Right ventricle myocardium inferior (tissue), 1 donor: ENCODE results near the gene RAB8A. TPM values are rescaled to one million over a fixed set of nuclear protein-coding genes. Genes with fewer than 3 reads are reported as not detected.

ENCODE experiments used
- ATAC-seq: fragments of 200-7000 bp; cut with Tn5 transposase; one replicate; pipeline ENCODE4 v1.9.1; 2020; ENCODE audit warnings: mild to moderate bottlenecking, moderate library complexity
- DNase-seq: peaks from one replicate; pipeline ENCODE4 v3.0.0; 2021; ENCODE audit errors: missing footprints
- intact Hi-C: fragments of 100-400 bp; cut with DNase I; formaldehyde crosslinking; loops from one replicate; pipeline ENCODE4 v1.11.0; 2022
- total RNA-seq: library from RNA; stranded (reverse); fragmentation: NEBNext Ultra II Directional; extraction: Animal tissue kit (Norgen Biotek cat#: 25700); gene quantifications from one replicate; pipeline ENCODE4 v1.2.1, GENCODE V29; 2021
- donor health status: DM: no; HTN: yes; CAD: no; lungs with severe emphysema.

The RAB8A gene
- total RNA-seq, 1 donor from 2014 or later: 25.6 TPM

- intact Hi-C loops: no loop called here
- DNase-seq (no peak), ATAC-seq (no peak)
Measured at GRCh38 chr19:16127776-16128371, 16.2 kb downstream of the RAB8A start.

- no peak for ATAC-seq
Measured at GRCh38 chr19:16131648-16132047, 20.0 kb downstream of the RAB8A start.

GRCh38 chr19:16133818-16134217 lies 22.1 kb downstream of the RAB8A start:
- DNase-seq (no peak), ATAC-seq (no peak)
- intact Hi-C loops: no loop called here

More at GRCh38 chr19:16131648-16132047, 20.0 kb downstream of the RAB8A start:
- intact Hi-C loops: no loop called here
- no peak for DNase-seq

- intact Hi-C loops: no loop called here
- ATAC-seq (no peak), DNase-seq (no peak)
Measured at GRCh38 chr19:16134510-16134909, 22.8 kb downstream of the RAB8A start.

- intact Hi-C loops: no loop called here
- ATAC-seq: no peak
- DNase-seq: no peak
Measured at GRCh38 chr19:16135430-16136127, 23.9 kb downstream of the RAB8A start.

GRCh38 chr19:16136185-16136999 lies 24.7 kb downstream of the RAB8A start:
- intact Hi-C loops: no loop called here
- DNase-seq (no peak), ATAC-seq (peak; percentile 67)

- intact Hi-C loops: no loop called here
- DNase-seq: no peak
- no peak for ATAC-seq
Measured at GRCh38 chr19:16139752-16140151, 28.1 kb downstream of the RAB8A start.

GRCh38 chr19:16141043-16141442 lies 29.4 kb downstream of the RAB8A start:
- intact Hi-C loops: no loop called here
- ATAC-seq: no peak
- DNase-seq: no peak

GRCh38 chr19:16142032-16142580 lies 30.4 kb downstream of the RAB8A start:
- ATAC-seq (no peak), DNase-seq (no peak)
- intact Hi-C loops: no loop called here

GRCh38 chr19:16143399-16144215 lies 31.9 kb downstream of the RAB8A start, which contains the start of gene HSH2D:
HSH2D (plus strand) TSS chr19:16143685; CDS start chr19:16148751, 5,066 bp downstream.
- DNase-seq (peak; percentile 93), ATAC-seq (no peak)
- intact Hi-C loops: no loop called here

- no peak for ATAC-seq
- no peak for DNase-seq
- intact Hi-C loops: no loop called here
Measured at GRCh38 chr19:16144216-16144581, 32.5 kb downstream of the RAB8A start.

- intact Hi-C loops: no loop called here
- ATAC-seq: no peak
Measured at GRCh38 chr19:16146112-16146511, 34.4 kb downstream of the RAB8A start.

GRCh38 chr19:16148443-16149229 lies 36.9 kb downstream of the RAB8A start:
- DNase-seq (no peak), ATAC-seq (no peak)
- intact Hi-C loops: no loop called here

More at GRCh38 chr19:16146112-16146511, 34.4 kb downstream of the RAB8A start:
- DNase-seq: no peak

- intact Hi-C loops: no loop called here
- ATAC-seq (no peak), DNase-seq (no peak)
Measured at GRCh38 chr19:16153582-16154336, 42.1 kb downstream of the RAB8A start.

GRCh38 chr19:16154557-16154956 lies 42.9 kb downstream of the RAB8A start:
- ATAC-seq (no peak), DNase-seq (no peak)
- intact Hi-C loops: no loop called here

- no peak for ATAC-seq
Measured at GRCh38 chr19:16155128-16155527, 43.4 kb downstream of the RAB8A start.

GRCh38 chr19:16156904-16157303 lies 45.2 kb downstream of the RAB8A start:
- intact Hi-C loops: no loop called here
- ATAC-seq: no peak
- no peak for DNase-seq

More at GRCh38 chr19:16155128-16155527, 43.4 kb downstream of the RAB8A start:
- intact Hi-C loops: no loop called here
- no peak for DNase-seq
